Activated B cell treated with CpG ODN at 0.5 μM for 24 hours (primary cell): ENCODE results near the gene PAQR4. TPM values are rescaled to one million over a fixed set of nuclear protein-coding genes. Genes with fewer than 3 reads are reported as not detected.

Experiments used
- ATAC-seq: fragments of 200-7000 bp; cut with Tn5 transposase; one replicate; pipeline ENCODE4 v1.10.0; 2021; ENCODE audit warnings: low read depth, mild to moderate bottlenecking, moderate library complexity
- CTCF ChIA-PET: fragments of 350-600 bp; sonication (Branson Sonifier 250); formaldehyde crosslinking; loops from one replicate; lab custom pipeline; 2021; ENCODE audit warnings: antibody characterized with exemption; lab: Charles Lee
- POLR2A ChIA-PET: fragments of 350-600 bp; sonication (Branson Sonifier 250); formaldehyde crosslinking; loops from one replicate; lab custom pipeline; 2021; ENCODE audit warnings: antibody characterized with exemption; lab: Charles Lee
- DNase-seq: peaks from one replicate; pipeline ENCODE4 v3.0.0; 2022
- H3K27ac Mint-ChIP-seq: one replicate; pipeline ENCODE4 v1.8.0; 2020; ENCODE audit warnings: mixed read lengths
- H3K27me3 Mint-ChIP-seq: one replicate; pipeline ENCODE4 v1.8.0; 2021; ENCODE audit warnings: mixed read lengths
- H3K36me3 Mint-ChIP-seq: one replicate; pipeline ENCODE4 v1.8.0; 2021; ENCODE audit warnings: low read depth, mixed read lengths
- H3K4me1 Mint-ChIP-seq: one replicate; pipeline ENCODE4 v1.8.0; 2021; ENCODE audit warnings: mixed read lengths
- H3K4me3 Mint-ChIP-seq: one replicate; pipeline ENCODE4 v1.8.0; 2020; ENCODE audit warnings: mild to moderate bottlenecking, mixed read lengths
- H3K9me3 Mint-ChIP-seq: one replicate; pipeline ENCODE4 v1.8.0; 2020; ENCODE audit warnings: mixed read lengths
- CTCF ChIP-seq: fragments of 200-600 bp; IDR thresholded peaks from one replicate; pipeline ENCODE4 v1.8.0; 2022; ENCODE audit warnings: antibody characterized with exemption, mild to moderate bottlenecking
- intact Hi-C: fragments of 100-400 bp; cut with micrococcal nuclease; formaldehyde crosslinking; loops from one replicate; pipeline ENCODE4 v1.15.1; 2024
- total RNA-seq: library from RNA; stranded (reverse); gene quantifications from 2 replicates; pipeline ENCODE4 v1.2.3, GENCODE V29; 2022

Gene PAQR4
- total RNA-seq, 1 donor from 2014 or later: 2.7 TPM

GRCh38 chr16:3000540-3000939 lies 31.4 kb downstream of the PAQR4 start:
- ChIA-PET POLR2A (no interaction called here), CTCF (interaction anchor here (1.8 kb wide), 1 partner anchor 129 kb away, joined by 5 read pairs; no protein-coding TSS in a partner anchor)
- no peaks in the 10 kb centered on the region for H3K36me3 Mint-ChIP-seq
- no peak overlapping the region for H3K27ac Mint-ChIP-seq
- H3K9me3 Mint-ChIP-seq: no peaks in the 10 kb centered on the region
- H3K4me1 Mint-ChIP-seq: peaks cover 6% of the 10 kb centered on the region
- DNase-seq: no peak
- no peak for ATAC-seq
- TF ChIP-seq CTCF: no peak
- H3K27me3 Mint-ChIP-seq: peaks cover 9% of the 10 kb centered on the region
- no peak overlapping the region for H3K4me3 Mint-ChIP-seq
- intact Hi-C loops: no loop called here

DNA sequence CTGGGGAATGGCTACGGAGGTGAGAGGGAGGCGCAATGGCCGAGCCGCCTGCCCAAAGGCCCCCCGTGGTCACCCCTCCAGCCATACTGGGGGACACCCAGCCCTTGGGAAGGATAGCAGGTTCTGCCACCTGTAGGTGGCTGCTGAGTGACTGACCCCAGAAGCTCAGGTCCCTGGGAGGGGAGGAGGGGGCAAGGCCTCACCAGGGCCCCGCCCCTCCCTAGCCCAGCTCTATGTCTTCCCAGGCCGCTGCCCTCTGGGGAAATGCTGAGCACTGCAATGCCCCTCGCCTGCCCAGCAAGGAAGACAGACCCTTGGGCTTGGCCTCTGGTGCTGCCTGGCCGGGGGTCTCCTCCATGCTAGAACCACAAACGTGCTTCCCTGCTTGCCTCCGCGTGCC lies 32.2 kb downstream of the PAQR4 start:
- intact Hi-C loops: no loop called here
- Mint-ChIP-seq H3K27me3 (peaks cover 9% of the 10 kb centered on the region), H3K4me3 (no peak overlapping the region), H3K4me1 (peaks cover 6% of the 10 kb centered on the region), H3K9me3 (no peaks in the 10 kb centered on the region), H3K27ac (no peak overlapping the region), H3K36me3 (no peaks in the 10 kb centered on the region)
- ChIA-PET CTCF (interaction anchor here (0.8 to 2.1 kb wide), 3 partner anchors 21 to 128 kb away, joined by 3 to 5 read pairs (median 5); no protein-coding TSS in a partner anchor), POLR2A (no interaction called here)
- TF ChIP-seq CTCF: no peak
- DNase-seq: no peak
- no peak for ATAC-seq

DNA sequence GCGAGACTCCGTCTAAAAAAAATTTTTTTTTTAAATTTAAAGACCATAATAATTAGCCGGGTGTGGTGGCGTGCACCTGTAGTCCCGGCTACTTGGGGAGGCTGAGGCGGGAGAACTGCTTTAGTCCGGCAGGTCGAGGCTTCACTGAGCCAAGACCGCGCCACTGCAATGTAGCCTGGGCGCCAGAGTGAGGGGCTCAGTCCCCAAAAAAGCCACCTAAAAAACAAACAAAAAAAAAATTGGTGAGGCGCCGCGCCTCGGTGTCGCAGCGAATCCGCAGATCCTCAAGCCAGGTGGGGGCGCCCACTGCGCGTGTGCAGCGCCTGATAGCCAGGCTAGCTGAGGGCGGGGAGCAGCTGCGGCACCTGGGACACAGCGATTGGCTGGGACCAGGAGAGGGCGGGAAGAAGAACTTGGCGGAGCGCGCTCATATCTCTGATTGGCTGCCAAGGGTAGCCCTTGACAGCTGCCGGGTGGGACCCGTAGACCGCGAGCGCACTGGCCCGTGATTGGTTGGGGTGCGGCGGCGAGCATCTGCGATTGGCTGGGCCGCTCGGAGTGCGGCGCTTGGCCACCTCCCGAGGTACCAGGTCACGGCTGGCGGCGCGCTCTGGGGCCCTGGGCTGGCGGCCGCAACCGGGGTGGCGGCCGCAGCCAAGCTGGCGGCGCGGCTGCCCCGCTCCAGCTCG lies 34.6 kb downstream of the PAQR4 start:
- no peaks in the 10 kb centered on the region for H3K36me3 Mint-ChIP-seq
- intact Hi-C loops: loop anchor here (1.0 kb wide), 5 partner anchors 17 to 163 kb away; partner anchors contain the start of genes THOC6 and TNFRSF12A
- peaks cover 11% of the 10 kb centered on the region for H3K27me3 Mint-ChIP-seq
- peak overlapping the region; percentile 67 for H3K4me3 Mint-ChIP-seq
- ATAC-seq: peak; percentile 98
- ChIA-PET CTCF (interaction anchor here (0.6 to 2.7 kb wide), 17 partner anchors 9 to 879 kb away, joined by 3 to 62 read pairs (median 6); partner anchors contain the start of genes FLYWCH2, HCFC1R1, THOC6 and TNFRSF12A), POLR2A (interaction anchor here (0.5 to 5.4 kb wide), 11 partner anchors 16 to 191 kb away, joined by 3 to 40 read pairs (median 4); partner anchors contain the start of genes HCFC1R1, PKMYT1, THOC6 and TNFRSF12A)
- H3K27ac Mint-ChIP-seq: peak overlapping the region; percentile 53
- H3K9me3 Mint-ChIP-seq: no peaks in the 10 kb centered on the region
- DNase-seq: peak; percentile 87
- peaks cover 28% of the 10 kb centered on the region for H3K4me1 Mint-ChIP-seq
- no peak for TF ChIP-seq CTCF

GRCh38 chr16:3004319-3004718 lies 35.2 kb downstream of the PAQR4 start:
- H3K36me3 Mint-ChIP-seq: no peaks in the 10 kb centered on the region
- DNase-seq (no peak), ATAC-seq (no peak)
- intact Hi-C loops: loop anchor here (1.0 kb wide), 3 partner anchors 16 to 21 kb away; partner anchors contain the start of genes THOC6 and TNFRSF12A
- H3K4me3 Mint-ChIP-seq: peak overlapping the region; percentile 65
- H3K4me1 Mint-ChIP-seq: peaks cover 29% of the 10 kb centered on the region
- TF ChIP-seq CTCF: no peak
- no peak overlapping the region for H3K27ac Mint-ChIP-seq
- no peaks in the 10 kb centered on the region for H3K9me3 Mint-ChIP-seq
- ChIA-PET POLR2A (interaction anchor here (0.5 to 5.4 kb wide), 11 partner anchors 16 to 191 kb away, joined by 3 to 40 read pairs (median 4); partner anchors contain the start of genes HCFC1R1, PKMYT1, THOC6 and TNFRSF12A), CTCF (interaction anchor here (0.6 to 2.7 kb wide), 17 partner anchors 8 to 879 kb away, joined by 3 to 62 read pairs (median 6); partner anchors contain the start of genes FLYWCH2, HCFC1R1, THOC6 and TNFRSF12A)
- H3K27me3 Mint-ChIP-seq: peaks cover 8% of the 10 kb centered on the region
